Trophoblast cell (in vitro differentiated cells and primary cell): Measurements from ENCODE around the gene MAMDC2.

Experiments
- DNase-seq, 2 donors: peaks; one replicate each; pipeline ENCODE4 v3.0.0-alpha.2; 2016
- H2AFZ ChIP-seq: 2 replicates; pipeline ENCODE4 v1.6.1; 2013; ENCODE audit warnings: low read length, moderate library complexity, mild to moderate bottlenecking; ENCODE audit not compliant: insufficient read depth, poor library complexity
- H2AK5ac ChIP-seq: 2 replicates; pipeline ENCODE4 v1.6.1; 2013; ENCODE audit warnings: mild to moderate bottlenecking, low read length
- H2BK120ac ChIP-seq: 2 replicates; pipeline ENCODE4 v1.6.1; 2013; ENCODE audit warnings: low read length, mild to moderate bottlenecking, moderate library complexity; ENCODE audit not compliant: insufficient read depth, poor library complexity
- H2BK12ac ChIP-seq: 2 replicates; pipeline ENCODE4 v1.6.1; 2013; ENCODE audit warnings: mild to moderate bottlenecking, low read length, moderate library complexity
- H2BK5ac ChIP-seq: 2 replicates; pipeline ENCODE4 v1.6.1; 2013; ENCODE audit warnings: low read length, low read depth, moderate library complexity, mild to moderate bottlenecking; ENCODE audit not compliant: poor library complexity
- H3K14ac ChIP-seq: 2 replicates; pipeline ENCODE4 v1.6.1; 2013; ENCODE audit warnings: mild to moderate bottlenecking, low read length
- H3K18ac ChIP-seq: 2 replicates; pipeline ENCODE4 v1.6.1; 2013; ENCODE audit warnings: mild to moderate bottlenecking, low read length
- H3K23ac ChIP-seq: 2 replicates; pipeline ENCODE4 v1.6.1; 2013; ENCODE audit warnings: low read length
- H3K27ac ChIP-seq: 2 replicates; pipeline ENCODE4 v1.5.1; 2013; ENCODE audit warnings: low read depth, mild to moderate bottlenecking, inconsistent platforms, low read length, moderate library complexity
- H3K27me3 ChIP-seq: 2 replicates; pipeline ENCODE4 v1.6.1; 2013; ENCODE audit warnings: inconsistent platforms, mild to moderate bottlenecking, low read length, moderate library complexity; ENCODE audit not compliant: insufficient read depth
- H3K36me3 ChIP-seq, 2 experiments: 1 replicate in 1 of 2; 2 replicates in 1 of 2; pipeline ENCODE4 v1.6.1; 2013; ENCODE audit warnings: low read length in 2 of 2, mild to moderate bottlenecking in 2 of 2, moderate library complexity in 1 of 2; ENCODE audit not compliant: insufficient read depth in 2 of 2, control insufficient read depth in 1 of 2
- H3K4ac ChIP-seq: 2 replicates; pipeline ENCODE4 v1.6.1; 2013; ENCODE audit warnings: low read depth, mild to moderate bottlenecking, low read length, moderate library complexity
- H3K4me1 ChIP-seq, 2 experiments: 1 replicate in 1 of 2; 2 replicates in 1 of 2; pipeline ENCODE4 v1.6.1; 2013; ENCODE audit warnings: low read length in 2 of 2, mild to moderate bottlenecking in 2 of 2, moderate library complexity in 1 of 2; ENCODE audit not compliant: insufficient read depth in 2 of 2, control insufficient read depth in 1 of 2
- H3K4me2 ChIP-seq: 2 replicates; pipeline ENCODE4 v1.6.1; 2013; ENCODE audit warnings: inconsistent platforms, mild to moderate bottlenecking, low read length, moderate library complexity
- H3K4me3 ChIP-seq: 2 replicates; pipeline ENCODE4 v1.5.1; 2013; ENCODE audit warnings: mild to moderate bottlenecking, low read depth, low read length, inconsistent platforms
- H3K79me1 ChIP-seq: one replicate; pipeline ENCODE4 v1.6.1; 2013; ENCODE audit warnings: low read length
- H3K79me2 ChIP-seq: 2 replicates; pipeline ENCODE4 v1.6.1; 2013; ENCODE audit warnings: low read length, mild to moderate bottlenecking; ENCODE audit not compliant: control insufficient read depth, insufficient read depth, poor library complexity
- H3K9ac ChIP-seq: 2 replicates; pipeline ENCODE4 v1.6.1; 2013; ENCODE audit warnings: mild to moderate bottlenecking, low read length
- H3K9me3 ChIP-seq: 2 replicates; pipeline ENCODE4 v1.6.1; 2013; ENCODE audit warnings: low read depth, mild to moderate bottlenecking, control low read depth, inconsistent platforms, low read length; ENCODE audit not compliant: insufficient read depth
- H4K12ac ChIP-seq: 2 replicates; pipeline ENCODE4 v1.6.1; 2013; ENCODE audit warnings: low read depth, mild to moderate bottlenecking, low read length, moderate library complexity
- H4K8ac ChIP-seq: 2 replicates; pipeline ENCODE4 v1.6.1; 2013; ENCODE audit warnings: low read depth, mild to moderate bottlenecking, low read length, moderate library complexity
- H4K91ac ChIP-seq: one replicate; pipeline ENCODE4 v1.6.1; 2013; ENCODE audit warnings: low read depth, mild to moderate bottlenecking, low read length, moderate library complexity
- WGBS: extraction: QIAGEN DNeasy Blood & Tissue Kit; methylation state at CpG from one replicate; pipeline ENCODE4 v1.1.7; 2013; ENCODE audit warnings: missing lambda C conversion rate; ENCODE audit not compliant: insufficient read length, insufficient coverage; ENCODE audit errors: extremely low coverage; 5-methylcytosine and 5-hydroxymethylcytosine counted together

The MAMDC2 gene

DNA sequence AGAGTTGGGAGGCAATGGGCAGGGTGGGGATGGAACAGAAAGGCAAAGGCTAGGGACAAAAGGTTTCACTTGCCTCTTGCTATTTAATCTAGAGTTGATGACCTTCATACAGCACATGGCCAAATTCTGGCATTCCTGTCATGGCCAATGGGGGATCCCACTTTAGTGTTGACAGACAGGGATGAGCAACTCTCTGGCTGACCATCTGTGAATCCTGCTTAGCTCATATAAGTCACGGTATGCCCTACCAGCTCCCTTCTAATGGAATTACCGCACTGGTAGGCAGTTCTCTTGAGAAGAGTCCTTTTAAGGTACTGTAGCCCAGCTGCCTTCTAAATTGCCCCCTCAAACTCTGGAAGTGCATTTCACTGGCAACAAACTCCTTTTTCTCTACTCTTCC is 76.1 kb downstream of the MAMDC2 start:
- Histone ChIP-seq H2AK5ac (no peak overlapping the region), H4K12ac (no peak overlapping the region), H3K4me3 (no peak overlapping the region), H3K27ac (no peak overlapping the region), H3K36me3 (no peaks in the 10 kb centered on the region), H2BK12ac (peak overlapping the region; percentile 58), H2BK5ac (no peak overlapping the region), H3K9ac (no peak overlapping the region), H3K79me1 (no peaks in the 10 kb centered on the region), H3K79me2 (no peaks in the 10 kb centered on the region), H3K4me1 (peaks cover 3 to 5% of the 10 kb centered on the region in 2 experiments), H3K4ac (no peak overlapping the region), H2AFZ (no peak overlapping the region), H2BK120ac (no peak overlapping the region), H3K23ac (no peak overlapping the region), H3K18ac (no peak overlapping the region), H3K27me3 (no peaks in the 10 kb centered on the region), H3K9me3 (peaks cover 2% of the 10 kb centered on the region), H3K14ac (no peak overlapping the region), H3K4me2 (no peak overlapping the region), H4K91ac (peak overlapping the region; percentile 33), H4K8ac (no peak overlapping the region)
- no peak for DNase-seq
- WGBS, result no CpG with 5 or more reads among the region's 2 CpGs

DNA sequence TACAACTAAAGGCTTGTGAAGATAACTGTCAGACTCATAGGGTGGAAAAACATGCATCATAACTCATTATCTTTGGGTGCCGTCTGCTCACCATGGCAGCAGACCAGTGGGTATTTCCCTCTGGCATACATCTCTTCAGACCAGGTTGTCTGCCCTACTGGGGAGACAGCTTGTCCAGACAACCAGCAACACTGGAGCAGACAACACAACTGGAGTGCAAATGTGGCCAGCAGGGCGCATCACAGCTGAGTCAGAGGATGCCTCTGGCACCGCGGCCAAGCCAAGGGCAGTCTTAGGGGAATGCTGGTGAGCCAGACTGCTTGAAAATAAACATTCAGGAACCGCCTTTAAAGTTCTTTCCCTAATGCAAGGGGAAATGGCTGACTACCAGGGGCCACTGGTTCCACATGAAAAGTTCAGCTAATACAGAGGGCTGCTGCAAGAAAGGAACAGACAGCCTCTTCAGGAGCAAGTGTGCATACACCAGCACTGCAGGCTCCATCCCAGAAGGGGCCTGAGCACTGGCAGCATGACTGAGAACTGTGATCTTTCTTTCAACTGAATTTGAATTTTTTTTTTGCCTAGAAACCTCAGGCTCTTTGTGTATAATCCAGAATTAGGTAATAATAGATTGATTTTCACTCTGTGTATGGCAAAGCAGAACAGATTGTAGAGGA is 77.3 kb downstream of the MAMDC2 start:
- WGBS, result no CpG with 5 or more reads among the region's 5 CpGs
- H3K79me1 ChIP-seq, result no peaks in the 10 kb centered on the region
- no peak overlapping the region for H4K12ac ChIP-seq
- DNase-seq, result peak; percentile 94 to 97
- H4K91ac ChIP-seq, result no peak overlapping the region
- peak overlapping the region; percentile 54 for H3K27ac ChIP-seq
- H4K8ac ChIP-seq, result no peak overlapping the region
- H2BK120ac ChIP-seq, result no peak overlapping the region
- H3K36me3 ChIP-seq, result no peaks in the 10 kb centered on the region
- no peak overlapping the region for H2BK12ac ChIP-seq
- peaks cover 2% of the 10 kb centered on the region for H3K9me3 ChIP-seq
- H3K27me3 ChIP-seq, result no peaks in the 10 kb centered on the region
- no peak overlapping the region for H3K4me2 ChIP-seq
- no peak overlapping the region for H2AFZ ChIP-seq
- no peak overlapping the region for H2BK5ac ChIP-seq
- peaks cover 3 to 5% of the 10 kb centered on the region in 2 experiments for H3K4me1 ChIP-seq
- H3K23ac ChIP-seq, result no peak overlapping the region
- no peak overlapping the region for H2AK5ac ChIP-seq
- H3K9ac ChIP-seq, result no peak overlapping the region
- no peak overlapping the region for H3K14ac ChIP-seq
- no peak overlapping the region for H3K4ac ChIP-seq
- H3K4me3 ChIP-seq, result no peak overlapping the region
- H3K79me2 ChIP-seq, result no peaks in the 10 kb centered on the region
- no peak overlapping the region for H3K18ac ChIP-seq

DNA sequence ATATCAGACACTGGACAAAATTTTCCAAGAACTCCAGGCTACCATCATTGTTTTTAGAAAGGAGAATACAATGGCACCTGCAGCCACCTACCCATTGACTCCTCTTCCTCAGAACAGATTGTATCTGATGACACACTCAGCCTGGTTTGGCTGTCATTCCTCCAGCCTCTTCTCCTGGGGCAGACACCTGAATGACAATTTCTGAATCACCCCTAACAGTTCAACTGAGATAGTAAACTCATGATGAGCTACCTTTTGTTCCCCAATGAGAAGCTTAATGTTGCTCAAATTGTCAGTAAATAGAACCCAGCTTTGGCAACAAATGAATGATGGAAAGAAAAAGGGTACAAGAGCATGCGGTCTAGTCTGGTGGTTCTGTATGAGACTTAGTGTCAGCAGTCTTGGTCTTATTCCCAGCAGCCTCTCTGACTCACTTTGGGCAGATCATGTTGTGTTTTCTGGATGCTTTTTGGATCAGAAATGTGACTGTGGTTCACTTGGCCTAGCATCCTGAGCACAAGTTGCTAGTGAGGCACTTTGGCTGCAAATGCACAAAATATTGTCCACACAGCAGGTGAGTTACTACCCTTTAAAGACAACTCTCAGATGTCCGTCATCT is 78.3 kb downstream of the MAMDC2 start:
- H3K4me2 ChIP-seq, result no peak overlapping the region

GRCh38 chr9:70123695-70124094 is 80.0 kb downstream of the MAMDC2 start:
- Histone ChIP-seq H3K14ac (no peak overlapping the region), H2BK120ac (no peak overlapping the region), H3K4ac (no peak overlapping the region), H2BK12ac (no peak overlapping the region), H2AK5ac (no peak overlapping the region), H2BK5ac (no peak overlapping the region), H3K27me3 (no peaks in the 10 kb centered on the region), H3K9me3 (peaks cover 2% of the 10 kb centered on the region), H3K79me2 (no peaks in the 10 kb centered on the region), H3K23ac (no peak overlapping the region), H2AFZ (no peak overlapping the region), H3K36me3 (no peaks in the 10 kb centered on the region), H3K4me3 (no peak overlapping the region), H4K8ac (no peak overlapping the region), H4K12ac (no peak overlapping the region), H3K18ac (no peak overlapping the region), H4K91ac (no peak overlapping the region), H3K4me1 (peaks cover 3 to 5% of the 10 kb centered on the region in 2 experiments), H3K79me1 (no peaks in the 10 kb centered on the region), H3K4me2 (no peak overlapping the region), H3K27ac (no peak overlapping the region), H3K9ac (no peak overlapping the region)
- no peak for DNase-seq
- no CpG with 5 or more reads among the region's 4 CpGs for WGBS

More for the DNA sequence above, 78.3 kb downstream of the MAMDC2 start:
- Histone ChIP-seq H4K12ac (no peak overlapping the region), H2BK120ac (no peak overlapping the region), H3K18ac (no peak overlapping the region), H2AK5ac (no peak overlapping the region), H3K79me1 (no peaks in the 10 kb centered on the region), H3K79me2 (no peaks in the 10 kb centered on the region), H2AFZ (no peak overlapping the region), H3K36me3 (no peaks in the 10 kb centered on the region), H3K14ac (no peak overlapping the region), H3K4me1 (peaks cover 3 to 5% of the 10 kb centered on the region in 2 experiments), H3K27ac (no peak overlapping the region), H3K23ac (no peak overlapping the region), H3K4me3 (no peak overlapping the region), H3K4ac (no peak overlapping the region), H4K8ac (no peak overlapping the region), H3K27me3 (no peaks in the 10 kb centered on the region), H2BK12ac (no peak overlapping the region), H2BK5ac (no peak overlapping the region), H3K9ac (no peak overlapping the region), H4K91ac (no peak overlapping the region), H3K9me3 (peaks cover 2% of the 10 kb centered on the region)
- no CpG with 5 or more reads among the region's 2 CpGs for WGBS
- DNase-seq, result no peak
